GOT3 (cell line): ENCODE measurements around the gene SLC25A14.
A peak's percentile ranks its signal among the peaks of the same experiment; 100 is the strongest.
"Not testable (repeated sequence)": the region's sequence is repeated elsewhere in the genome, so short reads cannot be mapped to it uniquely, and the experiment has no call there.

ENCODE experiments used
- DNase-seq: peaks from one replicate; lab custom pipeline; 2025; ENCODE audit warnings: mixed read lengths; lab: John Stamatoyannopoulos, UW

The SLC25A14 gene, protein sequence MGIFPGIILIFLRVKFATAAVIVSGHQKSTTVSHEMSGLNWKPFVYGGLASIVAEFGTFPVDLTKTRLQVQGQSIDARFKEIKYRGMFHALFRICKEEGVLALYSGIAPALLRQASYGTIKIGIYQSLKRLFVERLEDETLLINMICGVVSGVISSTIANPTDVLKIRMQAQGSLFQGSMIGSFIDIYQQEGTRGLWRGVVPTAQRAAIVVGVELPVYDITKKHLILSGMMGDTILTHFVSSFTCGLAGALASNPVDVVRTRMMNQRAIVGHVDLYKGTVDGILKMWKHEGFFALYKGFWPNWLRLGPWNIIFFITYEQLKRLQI

DNA sequence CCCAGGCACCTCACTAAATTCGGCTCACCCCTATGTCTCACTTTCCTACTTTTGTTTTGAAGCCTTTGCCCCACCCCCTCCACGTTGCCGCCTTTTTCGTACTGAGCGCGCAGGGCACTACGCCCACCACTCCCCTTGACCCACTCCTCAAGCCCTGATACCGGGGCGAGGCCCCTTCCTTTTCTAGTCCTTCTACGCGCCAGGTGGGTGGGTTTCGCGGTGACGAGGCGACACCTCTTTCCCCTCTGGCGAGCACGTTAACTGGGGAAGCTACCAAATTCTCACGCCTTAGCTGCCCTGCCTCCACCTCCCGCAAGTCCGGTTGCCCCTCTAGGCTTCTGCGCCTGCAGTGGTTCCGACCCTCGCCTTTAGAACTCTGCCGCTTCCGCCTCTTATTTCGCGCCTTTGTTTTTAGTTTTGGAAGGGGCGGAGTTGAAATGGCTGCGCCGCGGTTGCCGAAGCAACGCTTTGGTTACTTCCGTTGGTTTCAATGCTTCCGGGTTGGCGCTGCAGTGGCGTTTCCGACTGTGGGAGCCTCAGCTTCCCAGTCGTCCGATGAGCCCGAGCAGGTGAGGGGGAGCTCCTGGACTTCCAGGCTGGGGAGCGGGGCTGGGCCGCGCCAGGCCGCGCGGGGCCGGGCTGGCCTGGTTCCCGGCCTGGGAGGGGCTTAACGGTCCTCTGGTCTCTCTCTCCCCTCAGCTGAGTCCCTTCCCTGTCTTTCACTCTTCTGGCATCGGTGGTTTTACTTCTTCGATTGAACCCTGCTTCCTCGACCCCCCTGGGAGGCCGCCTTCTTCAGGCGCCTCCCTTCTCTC, at the start of gene SLC25A14:
SLC25A14 (plus strand) TSS at position 512 of the 815 bp plus-strand sequence. CDS start 360 bp downstream, outside the sequence.
- DNase-seq = peak; percentile 25

DNA sequence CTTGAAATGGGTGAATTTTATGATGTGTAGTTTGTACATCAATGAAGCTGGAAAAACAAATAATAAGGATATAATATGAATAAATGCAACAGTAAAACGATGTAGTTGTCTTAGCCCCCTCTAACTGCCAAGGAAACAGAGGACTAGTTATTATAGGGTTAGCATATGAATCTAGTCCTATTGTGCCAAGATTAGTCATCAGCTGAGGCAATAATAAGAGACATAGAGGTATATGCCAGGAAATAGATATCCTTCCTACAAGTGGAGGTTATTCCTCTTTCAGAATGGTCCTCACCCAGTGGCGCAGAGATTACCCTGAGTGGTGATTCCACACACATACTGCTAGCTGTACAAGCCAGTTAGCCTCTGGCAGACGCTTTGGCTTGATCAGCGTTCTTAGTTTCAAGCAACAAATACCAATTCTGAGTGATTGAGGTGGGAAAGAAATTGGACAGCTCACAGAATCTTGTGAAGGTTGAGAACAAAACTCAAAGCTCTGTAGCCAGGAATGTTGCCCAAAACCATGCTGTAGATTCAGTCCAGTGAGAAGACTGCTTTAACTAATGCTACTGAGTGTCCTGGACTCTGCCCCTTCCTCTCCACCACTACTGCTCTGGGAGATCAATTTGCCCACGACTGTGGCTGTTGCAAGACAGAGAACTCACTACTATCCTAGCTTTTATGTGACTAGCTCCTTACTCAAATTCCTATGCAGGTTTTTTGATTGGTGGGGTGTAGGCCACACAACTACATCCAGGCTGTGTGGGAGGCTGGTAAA, 44.0 kb upstream of the SLC25A14 start:
- no peak for DNase-seq

DNA sequence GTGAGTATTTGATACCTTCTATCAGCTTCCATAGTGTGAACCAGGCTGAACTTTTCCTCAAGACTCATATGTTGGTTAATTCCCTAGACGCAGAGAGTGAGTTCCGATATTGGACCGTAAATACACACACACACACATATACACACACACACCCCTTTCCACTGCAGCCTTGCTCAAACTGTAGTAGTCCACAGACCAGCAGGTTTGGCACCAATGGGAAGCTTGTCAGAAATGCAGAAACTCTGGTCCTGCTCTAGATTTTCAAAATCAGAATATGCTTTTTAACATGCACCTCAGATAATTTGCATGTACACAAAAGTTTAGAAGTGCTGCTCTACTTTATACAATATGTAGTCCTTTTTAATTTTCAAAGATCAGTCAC, 43.4 kb upstream of the SLC25A14 start:
- no peak for DNase-seq

DNA sequence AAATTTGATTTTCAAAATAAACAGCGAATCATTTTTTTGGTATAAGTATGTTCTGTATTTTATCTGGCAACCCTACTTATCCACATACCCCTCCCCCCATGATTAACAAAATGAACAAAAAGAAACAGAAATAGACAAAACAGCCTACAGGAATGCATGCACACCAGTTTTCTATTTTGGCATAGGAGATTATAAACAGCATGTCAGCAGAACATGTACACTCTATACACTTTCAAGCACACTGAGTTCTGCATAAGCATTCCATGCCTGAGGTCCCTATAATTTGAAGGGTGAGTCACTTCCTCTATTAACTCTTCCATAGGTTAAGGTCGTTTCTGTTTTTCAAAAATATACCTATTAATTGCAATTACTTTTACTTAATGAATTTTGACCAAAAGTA, 43.0 kb upstream of the SLC25A14 start:
- DNase-seq = no peak

DNA sequence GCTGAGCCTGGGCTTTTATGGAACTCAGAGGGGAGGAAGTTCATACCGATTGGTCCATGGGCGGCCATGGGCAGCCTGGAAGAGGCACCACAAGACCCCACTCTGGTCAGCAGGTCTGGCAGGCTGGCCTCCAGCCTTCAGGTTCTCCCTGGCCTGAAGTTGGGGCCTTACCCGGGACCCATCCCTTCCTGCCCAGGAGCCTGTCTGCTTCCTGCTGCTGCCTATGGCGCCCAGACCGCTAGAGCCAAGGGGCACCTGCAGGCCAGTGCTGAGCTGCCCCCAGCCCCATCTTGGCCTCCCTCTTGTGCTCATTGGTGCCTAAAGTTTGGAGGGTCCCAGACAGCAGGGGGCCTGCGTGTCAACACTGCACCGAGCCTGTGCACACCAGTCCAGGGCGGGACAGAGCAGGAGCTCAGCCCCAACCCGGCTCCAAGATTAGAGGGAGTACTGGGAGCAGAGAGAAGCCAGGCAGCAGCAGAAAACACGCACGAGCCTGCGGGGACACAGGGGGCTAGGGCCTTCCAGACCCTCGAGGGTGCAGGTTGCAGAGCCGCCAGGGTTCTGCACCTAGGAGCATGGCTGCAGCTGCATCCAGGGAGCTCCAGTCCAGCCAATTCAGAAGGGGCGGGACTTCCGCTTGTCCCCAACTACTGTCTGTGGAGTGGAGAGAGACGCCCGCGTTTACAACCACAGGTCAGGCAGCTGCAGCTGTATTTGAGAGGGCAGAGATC, 40.3 kb upstream of the SLC25A14 start:
- no peak for DNase-seq

DNA sequence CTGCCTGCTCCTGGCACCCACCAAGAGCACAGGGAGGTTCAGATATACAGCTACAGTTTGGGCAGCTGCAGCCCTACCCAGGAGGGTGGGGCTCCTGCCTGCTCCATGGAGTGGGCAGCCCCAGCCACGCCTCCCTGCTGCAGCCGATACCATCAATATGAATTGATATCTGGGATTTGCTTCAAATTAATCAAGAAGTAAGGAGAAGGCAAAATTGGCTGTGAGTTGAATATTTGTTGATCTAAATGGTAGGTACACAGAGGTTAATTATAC, 39.8 kb upstream of the SLC25A14 start:
- no peak for DNase-seq

DNA sequence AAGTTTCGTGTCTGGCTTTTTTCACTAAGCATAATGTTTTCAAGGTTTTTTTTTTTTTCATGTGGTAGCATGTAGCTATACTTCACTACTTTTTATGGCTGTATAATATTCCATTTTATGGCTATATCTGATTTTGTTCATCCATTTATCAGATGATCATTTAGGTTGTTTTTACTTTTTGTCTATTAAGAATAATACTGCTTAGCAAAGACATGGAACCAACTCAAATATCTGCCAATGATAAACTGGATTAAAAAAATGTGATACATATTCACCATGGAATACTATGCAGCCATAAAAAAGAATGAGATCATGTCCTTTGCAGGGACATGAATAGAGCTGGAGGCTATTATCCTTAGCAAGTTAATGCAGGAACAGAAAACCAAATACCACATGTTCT, 38.3 kb upstream of the SLC25A14 start:
- no peak for DNase-seq

DNA sequence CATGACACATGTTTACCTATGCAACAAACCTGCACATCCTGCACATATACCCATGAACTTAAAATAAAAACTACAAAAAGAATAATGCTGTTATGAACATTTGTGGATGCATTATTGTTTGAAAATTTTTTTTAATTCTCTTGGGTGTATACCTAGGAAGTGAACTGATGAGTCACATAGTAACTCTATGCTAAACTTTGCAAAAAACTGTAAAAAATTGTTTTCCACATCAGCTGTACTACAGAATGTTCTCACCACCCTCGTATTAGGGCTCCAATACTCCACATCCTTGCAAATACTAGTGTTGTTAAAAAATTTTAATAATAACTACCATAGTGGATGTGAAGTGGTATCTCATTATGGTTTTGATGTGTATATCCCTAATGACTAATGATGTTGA, 37.7 kb upstream of the SLC25A14 start:
- DNase-seq = no peak

DNA sequence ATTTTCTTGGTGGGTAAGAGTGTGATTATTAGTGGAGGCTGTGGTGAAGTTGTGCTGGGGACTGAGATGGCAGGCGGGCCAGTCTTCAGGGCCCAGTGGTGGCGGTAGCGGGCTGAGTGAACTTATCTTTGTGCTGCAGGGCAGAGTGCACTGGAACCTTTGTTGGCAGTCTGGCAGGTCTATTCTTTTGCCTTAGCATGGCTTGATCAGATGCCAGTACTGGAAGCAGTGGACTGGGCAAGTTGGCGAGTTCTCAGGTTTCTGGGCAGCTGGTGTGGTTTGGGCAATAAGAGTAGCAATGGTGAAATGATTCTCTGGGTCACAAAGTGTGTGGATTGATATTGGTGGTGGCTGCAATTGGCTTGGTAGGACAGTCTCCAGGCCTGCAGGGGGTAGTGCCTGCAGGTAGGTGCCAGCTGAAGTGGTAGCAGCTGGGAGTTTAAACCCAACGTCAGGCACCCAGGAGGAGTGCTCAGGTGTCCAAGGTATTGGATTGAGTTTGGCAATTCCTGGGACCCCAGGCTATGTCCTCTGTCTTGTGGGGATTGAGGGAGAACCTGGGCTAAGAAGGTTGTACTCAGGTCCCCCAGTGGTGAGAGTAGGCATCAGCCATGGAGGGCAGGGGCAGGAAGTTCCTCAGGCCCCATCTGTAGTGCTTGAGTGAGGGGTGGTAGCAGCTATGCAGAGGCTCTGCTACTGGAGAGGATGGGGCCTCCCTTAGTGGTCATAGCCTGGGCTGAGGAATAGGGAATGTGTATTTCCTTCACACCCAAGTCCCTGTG, 34.9 kb upstream of the SLC25A14 start:
- DNase-seq = no peak

DNA sequence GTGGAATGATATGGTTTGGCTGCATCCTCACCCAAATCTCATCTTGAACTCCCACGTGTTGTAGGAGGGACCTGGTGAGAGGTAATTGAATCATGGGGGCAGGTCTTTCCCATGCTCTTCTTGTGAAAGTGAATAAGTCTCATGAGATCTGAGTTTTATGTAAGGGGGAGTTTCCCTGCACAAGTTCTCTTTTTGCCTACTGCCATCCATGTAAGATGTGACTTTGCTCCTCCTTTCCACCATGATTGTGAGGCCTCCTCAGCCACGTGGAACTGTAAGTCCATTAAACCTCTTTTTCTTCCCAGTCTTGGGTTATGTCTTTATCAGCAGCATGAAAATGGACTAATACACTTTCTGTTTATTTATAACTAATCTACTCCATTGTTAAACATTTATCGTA, 19.8 kb upstream of the SLC25A14 start:
- not testable (repeated sequence) for DNase-seq

DNA sequence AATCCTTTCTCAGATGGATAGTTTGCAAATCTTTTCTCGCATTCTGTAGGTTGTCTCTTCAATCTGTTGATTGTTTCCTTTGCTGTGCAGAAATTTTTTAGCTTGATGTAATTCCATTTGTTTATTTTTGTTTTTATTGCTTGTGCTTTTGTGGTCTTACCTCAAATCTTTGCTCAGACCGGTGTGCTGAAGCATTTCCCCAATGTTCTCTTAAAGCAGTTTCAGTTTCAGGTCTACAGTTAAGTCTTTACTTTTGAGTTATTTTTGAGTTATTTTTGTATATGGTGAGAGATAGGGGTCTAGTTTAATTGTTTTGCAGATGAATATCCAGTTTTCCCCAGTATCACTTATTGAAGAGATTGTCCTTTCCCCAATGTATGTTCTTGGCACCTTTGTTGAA, 18.2 kb upstream of the SLC25A14 start:
- no peak for DNase-seq

DNA sequence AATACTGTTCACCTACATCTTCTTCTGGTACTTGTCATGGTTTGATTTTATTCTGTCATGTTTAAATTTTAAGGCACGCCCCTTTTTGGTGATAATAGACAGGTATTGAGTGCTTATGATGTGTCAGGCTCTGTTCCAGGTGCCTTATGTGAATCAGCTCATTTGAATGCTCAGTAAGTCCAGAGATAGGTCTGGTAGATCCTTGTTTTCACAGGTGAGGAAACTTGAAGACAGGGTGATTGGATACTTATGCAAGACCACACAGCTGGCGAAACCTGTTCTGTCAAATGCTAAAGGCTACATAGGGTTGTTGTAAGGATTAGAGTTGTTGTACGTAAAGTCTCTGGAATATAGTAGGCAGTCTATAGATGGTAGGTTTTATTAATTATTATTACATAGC, 9.6 kb upstream of the SLC25A14 start:
- no peak for DNase-seq

DNA sequence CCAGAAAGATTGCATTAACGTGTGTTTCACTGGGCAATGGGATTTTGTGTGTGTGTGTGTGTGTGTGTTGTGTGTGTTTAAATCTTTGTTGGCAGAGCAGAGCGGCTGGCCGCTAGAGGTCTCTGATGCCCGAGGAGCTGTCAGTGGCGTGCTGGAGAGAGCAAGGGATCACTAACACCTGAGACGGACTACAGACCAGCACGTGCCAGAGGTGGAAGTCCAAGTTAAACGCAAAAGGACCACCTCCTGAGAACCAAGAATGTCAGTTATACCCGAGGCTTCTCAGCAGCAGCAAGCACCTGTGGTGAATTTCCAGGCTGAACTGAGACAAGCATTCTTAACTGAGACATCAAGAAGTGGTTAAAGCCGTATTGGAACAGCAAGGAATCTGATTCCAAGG, 9.0 kb upstream of the SLC25A14 start:
- DNase-seq = no peak

DNA sequence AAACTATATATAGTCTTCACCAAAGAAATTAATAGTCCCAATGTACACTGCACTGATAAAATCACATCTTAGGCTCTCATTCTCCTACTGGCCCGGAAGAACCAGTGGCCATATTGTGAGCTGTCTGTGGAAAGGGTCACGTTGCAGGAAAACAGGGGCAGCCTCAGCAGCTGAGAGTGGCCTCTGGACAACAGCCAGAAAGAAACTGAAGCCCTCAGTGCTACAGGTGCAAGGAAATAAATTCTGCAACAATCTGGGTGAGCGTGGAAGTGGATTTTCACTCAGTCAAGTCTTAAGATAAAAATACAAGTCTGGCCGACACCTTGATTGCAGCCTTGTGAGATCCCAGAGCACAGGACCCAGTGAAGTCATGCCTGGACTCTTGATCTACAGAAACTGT, 3.2 kb upstream of the SLC25A14 start:
- no peak for DNase-seq

DNA sequence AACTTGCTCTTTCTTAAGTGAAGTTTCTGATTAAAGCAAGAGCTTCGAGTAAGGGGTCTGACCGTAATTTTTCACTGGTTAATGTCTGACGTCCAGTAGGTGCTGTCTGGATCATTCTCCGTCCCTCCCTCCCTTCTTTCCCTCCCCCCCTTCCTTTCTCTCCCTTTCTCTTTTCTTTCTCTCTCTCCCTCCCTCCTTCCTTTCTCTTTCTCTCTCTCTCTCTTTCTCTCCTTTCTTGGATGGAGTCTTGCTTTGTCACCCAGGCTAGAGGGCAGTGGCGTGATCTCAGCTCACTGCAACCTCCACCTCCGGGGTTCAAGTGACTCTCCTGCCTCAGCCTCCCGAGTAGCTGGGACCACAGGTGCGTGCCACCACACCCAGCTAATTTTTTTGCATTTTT, 850 bp upstream of the SLC25A14 start:
- not testable (repeated sequence) for DNase-seq

DNA sequence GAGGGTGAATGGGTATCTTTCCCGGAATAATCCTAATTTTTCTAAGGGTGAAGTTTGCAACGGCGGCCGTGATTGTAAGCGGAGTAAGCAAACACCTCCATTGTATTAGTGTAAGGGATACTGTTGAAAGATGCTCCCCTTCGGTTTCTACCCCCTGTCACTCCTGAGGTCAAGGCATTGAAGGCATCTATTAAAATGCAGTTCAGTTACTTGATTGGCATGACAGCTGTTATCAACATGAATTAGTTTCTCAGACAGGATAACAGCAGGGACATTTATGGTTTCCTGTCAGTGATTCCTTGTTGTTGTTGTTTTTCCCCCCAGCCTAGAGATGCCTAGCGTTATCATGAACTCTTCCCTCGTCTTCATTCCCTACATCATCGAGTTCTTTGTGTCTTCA, 552 bp downstream of the SLC25A14 start:
- DNase-seq = no peak

DNA sequence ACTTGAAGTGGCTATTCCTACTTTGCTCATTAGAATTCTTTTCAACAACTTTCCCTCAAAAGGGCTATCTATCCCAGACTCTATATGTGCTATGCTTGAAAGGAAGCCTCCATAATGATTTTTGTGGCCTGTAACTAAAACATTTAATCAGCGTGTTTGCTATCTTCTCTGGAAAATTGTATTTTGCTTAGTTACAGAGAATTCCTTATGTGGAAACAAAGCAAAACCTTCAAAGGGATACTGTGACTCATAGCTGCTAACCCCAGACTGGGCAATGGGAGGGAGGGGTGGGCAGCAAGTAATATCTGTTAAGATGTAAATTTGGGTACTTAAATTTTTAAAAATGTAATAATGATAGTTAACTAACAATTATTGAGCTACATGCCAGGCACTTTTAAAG, 3.7 kb downstream of the SLC25A14 start:
- no peak for DNase-seq

DNA sequence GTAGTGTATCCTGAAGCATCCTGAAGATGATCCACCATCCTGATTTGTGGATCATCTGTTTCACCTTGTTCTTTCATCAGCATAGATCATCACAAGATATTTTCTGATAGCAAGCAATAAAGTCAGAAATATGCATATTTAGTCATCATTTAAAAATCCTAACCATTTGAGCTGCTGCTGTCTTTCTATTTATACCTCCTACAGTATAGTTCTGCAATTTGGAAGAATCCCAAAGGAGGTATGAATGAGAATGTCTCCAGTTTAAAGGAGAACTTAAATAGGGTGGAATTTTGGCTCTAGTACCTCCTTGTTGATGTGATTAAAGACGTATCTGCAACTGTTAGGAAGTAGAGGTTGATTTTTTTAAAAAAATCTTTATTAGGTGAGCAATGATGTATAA, 7.6 kb downstream of the SLC25A14 start:
- DNase-seq = no peak

DNA sequence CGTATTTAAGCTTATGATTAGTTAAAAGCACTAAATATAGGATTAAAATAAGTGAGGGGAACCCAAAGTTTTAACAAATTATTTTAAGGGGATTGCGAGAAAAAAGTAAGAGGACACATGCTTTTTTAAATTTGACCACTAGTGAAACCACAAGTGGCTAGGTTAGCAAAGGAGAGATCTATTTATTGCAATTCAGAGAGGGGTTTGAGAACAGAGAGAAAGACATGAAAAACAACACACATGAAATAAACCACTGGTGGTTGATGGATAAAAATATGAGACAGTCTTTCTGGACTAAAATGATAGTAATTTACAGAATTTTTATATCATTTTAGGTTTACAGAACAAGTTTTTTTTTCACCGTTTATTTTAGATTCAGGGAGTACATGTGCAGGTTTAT, 11.8 kb downstream of the SLC25A14 start:
- no peak for DNase-seq

DNA sequence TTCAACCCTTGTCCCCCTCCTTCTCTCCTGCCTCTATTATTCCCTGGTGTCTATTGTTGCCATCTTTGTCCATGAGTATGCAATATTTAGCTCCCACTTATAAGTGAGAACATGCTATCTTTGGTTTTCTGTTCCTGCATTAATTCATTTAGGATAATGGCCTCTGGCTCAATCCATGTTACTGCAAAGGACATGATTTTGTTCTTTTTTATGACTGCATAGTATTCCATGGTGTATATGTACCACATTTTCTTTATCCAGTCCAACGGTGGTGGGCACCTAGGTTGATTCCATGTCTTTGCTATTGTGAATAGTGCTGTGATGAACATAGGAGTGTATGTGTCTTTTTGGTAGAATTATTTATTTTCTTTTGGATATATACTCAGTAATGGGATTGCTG, 12.3 kb downstream of the SLC25A14 start:
- DNase-seq = not testable (repeated sequence)

DNA sequence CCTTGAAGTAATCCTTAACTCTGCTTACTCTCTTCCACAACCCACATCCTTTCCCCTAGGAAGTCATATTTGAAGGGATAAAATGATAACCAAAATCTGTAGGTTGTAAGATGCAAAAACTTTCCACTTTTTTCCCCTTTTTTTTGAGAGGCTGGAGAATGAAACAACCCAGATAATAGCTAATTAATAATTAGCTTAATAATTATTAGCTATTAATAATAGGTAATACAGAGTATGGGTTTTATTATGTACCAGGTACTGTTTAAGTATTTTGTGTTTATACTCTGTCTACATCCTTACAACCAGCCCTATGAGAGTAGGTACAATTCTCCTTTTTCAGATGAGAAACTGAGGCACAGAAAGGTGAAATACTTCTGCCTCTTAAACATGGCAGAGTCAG, 36.4 kb downstream of the SLC25A14 start:
- DNase-seq = no peak
